Neural crest cell (in vitro differentiated cells): ENCODE data around the gene DYRK1B. TPM values are rescaled to one million over a fixed set of nuclear protein-coding genes. Genes with fewer than 3 reads are reported as not detected.

Experiments
- DNase-seq: peaks from one replicate; pipeline ENCODE4 v3.0.0; 2021; ENCODE audit warnings: low read depth, mixed read lengths, low spot score
- H3K27ac Mint-ChIP-seq: one replicate; pipeline ENCODE4 v1.8.0; 2021; ENCODE audit warnings: mild to moderate bottlenecking, mixed read lengths; ENCODE audit not compliant: unreplicated experiment
- H3K27me3 Mint-ChIP-seq: 2 replicates; pipeline ENCODE4 v1.8.0; 2021; ENCODE audit warnings: low read depth, mild to moderate bottlenecking, mixed read lengths
- H3K36me3 Mint-ChIP-seq: 2 replicates; pipeline ENCODE4 v1.8.0; 2021; ENCODE audit warnings: low read depth, mild to moderate bottlenecking, mixed read lengths
- H3K4me1 Mint-ChIP-seq: 2 replicates; pipeline ENCODE4 v1.8.0; 2021; ENCODE audit warnings: mixed read lengths
- H3K4me3 Mint-ChIP-seq: one replicate; pipeline ENCODE4 v1.8.0; 2021; ENCODE audit warnings: mild to moderate bottlenecking, mixed read lengths
- H3K9me3 Mint-ChIP-seq: 2 replicates; pipeline ENCODE4 v1.8.0; 2021; ENCODE audit warnings: mixed read lengths
- microRNA-seq: library from miRNA; unstranded; fragments of <30 nt; microRNA quantifications from one replicate; pipeline ENCODE4, GENCODE V29; 2020
- total RNA-seq: library from RNA; stranded (reverse); gene quantifications from 2 replicates; pipeline ENCODE4 v1.2.1, GENCODE V29; 2021
- TF ChIP-seq, protein P1 (sequence below): fragments of 200-600 bp; sonication (generic); conservative IDR thresholded peaks from 2 replicates; pipeline ENCODE4 v1.5.0; 2021; ENCODE audit warnings: antibody characterized with exemption, mild to moderate bottlenecking

Gene DYRK1B
- total RNA-seq, 1 donor from 2014 or later, result 44.9 TPM

DNA sequence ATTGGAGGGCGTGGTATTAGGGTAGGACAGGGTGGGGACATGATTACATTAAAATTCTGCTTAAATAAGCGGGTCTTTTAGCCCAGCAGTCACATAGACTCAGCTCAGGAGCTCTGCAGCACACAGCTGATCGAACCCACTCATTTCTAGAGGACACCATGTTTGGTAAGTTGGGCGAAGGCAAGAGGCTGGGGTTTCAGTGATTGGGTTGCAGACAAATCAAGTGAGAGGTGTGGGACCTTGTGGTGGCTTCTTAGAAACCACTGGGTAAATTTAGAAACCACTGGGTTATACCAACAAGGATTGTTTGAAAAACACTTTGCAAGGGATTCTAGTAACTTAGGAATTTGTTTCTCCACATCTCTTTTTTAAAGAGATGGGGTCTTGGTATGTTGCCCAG, 55.2 kb downstream of the DYRK1B start, which contains the start of gene LEUTX:
Gene LEUTX (plus strand): TSS at position 92 of the 400 bp plus-strand sequence. CDS start 67 bp downstream, at position 159.
- Mint-ChIP-seq H3K36me3 (no peaks in the 10 kb centered on the region), H3K4me3 (no peak within 1 kb of the TSS), H3K4me1 (peaks cover 6% of the 10 kb centered on the region), H3K27me3 (peaks cover 42% of the 10 kb centered on the region), H3K9me3 (no peaks in the 10 kb centered on the region), H3K27ac (no peak within 1 kb of the TSS)
- TF ChIP-seq, protein P1, sequence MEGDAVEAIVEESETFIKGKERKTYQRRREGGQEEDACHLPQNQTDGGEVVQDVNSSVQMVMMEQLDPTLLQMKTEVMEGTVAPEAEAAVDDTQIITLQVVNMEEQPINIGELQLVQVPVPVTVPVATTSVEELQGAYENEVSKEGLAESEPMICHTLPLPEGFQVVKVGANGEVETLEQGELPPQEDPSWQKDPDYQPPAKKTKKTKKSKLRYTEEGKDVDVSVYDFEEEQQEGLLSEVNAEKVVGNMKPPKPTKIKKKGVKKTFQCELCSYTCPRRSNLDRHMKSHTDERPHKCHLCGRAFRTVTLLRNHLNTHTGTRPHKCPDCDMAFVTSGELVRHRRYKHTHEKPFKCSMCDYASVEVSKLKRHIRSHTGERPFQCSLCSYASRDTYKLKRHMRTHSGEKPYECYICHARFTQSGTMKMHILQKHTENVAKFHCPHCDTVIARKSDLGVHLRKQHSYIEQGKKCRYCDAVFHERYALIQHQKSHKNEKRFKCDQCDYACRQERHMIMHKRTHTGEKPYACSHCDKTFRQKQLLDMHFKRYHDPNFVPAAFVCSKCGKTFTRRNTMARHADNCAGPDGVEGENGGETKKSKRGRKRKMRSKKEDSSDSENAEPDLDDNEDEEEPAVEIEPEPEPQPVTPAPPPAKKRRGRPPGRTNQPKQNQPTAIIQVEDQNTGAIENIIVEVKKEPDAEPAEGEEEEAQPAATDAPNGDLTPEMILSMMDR, result no peak
- DNase-seq, result no peak

Small RNAs within 50 kb of the gene (microRNA-seq; reads per million reads assigned to microRNA genes)
- not detected for gene MIR6719

Other genes starting within 250 kb of the DYRK1B start
- not detected in 2 replicates for gene LGALS13, start 231.6 kb downstream of the DYRK1B start, total RNA-seq
- gene LGALS16, start 178.2 kb downstream of the DYRK1B start, total RNA-seq, result not detected in 2 replicates
- not detected in 2 replicates for gene LGALS14, start 129.7 kb downstream of the DYRK1B start, total RNA-seq
- gene CLC, start 96.1 kb downstream of the DYRK1B start, total RNA-seq, result not detected in 2 replicates
- not detected in 2 replicates for gene LEUTX, start 55.3 kb downstream of the DYRK1B start, total RNA-seq
- gene FBL, start 12.2 kb upstream of the DYRK1B start, total RNA-seq, result 473 and 489 TPM in 2 replicates
- gene FCGBP, start 100.5 kb upstream of the DYRK1B start, total RNA-seq, result 1.0 and 1.6 TPM in 2 replicates
- 114 and 118 TPM in 2 replicates for gene PSMC4, start 137.0 kb upstream of the DYRK1B start, total RNA-seq
- gene ZNF546, start 162.9 kb upstream of the DYRK1B start, total RNA-seq, result 5.3 and 6.5 TPM in 2 replicates
- 27.3 and 28.5 TPM in 2 replicates for gene ZNF780B, start 222.1 kb upstream of the DYRK1B start, total RNA-seq